ENCODE measurements around the gene SELENOV. TPM values are rescaled to one million over a fixed set of nuclear protein-coding genes. Genes with fewer than 3 reads are reported as not detected.

Gene SELENOV
- total and polyA plus RNA-seq, 2 donors (not counting 1 experiment from before 2014, with no cell fraction given) = not detected

GRCh38 chr19:39550197-39550596, 35.3 kb downstream of the SELENOV start:
- Histone ChIP-seq H3K79me2 (ENCODE audit: control insufficient read depth, insufficient read depth, low read length) (no peaks in the 10 kb centered on the region), H3K27ac (ENCODE audit: insufficient read depth, low read length) (no peak overlapping the region), H2AFZ (ENCODE audit: low read length) (no peak overlapping the region), H3K27me3 (ENCODE audit: control insufficient read depth, insufficient read depth, low read length) (peaks cover 6% of the 10 kb centered on the region), H3K9me3 (ENCODE audit: control insufficient read depth, insufficient read depth, low read depth, low read length) (no peaks in the 10 kb centered on the region), H3K4me3 (replicated peaks in 1 of 4; ENCODE audit: control extremely low read depth in 1 of 4, insufficient read depth in 1 of 4, low read depth in 3 of 4, low read length in 4 of 4) (no peak overlapping the region), H3K4me1 (ENCODE audit: control insufficient read depth, extremely low read depth, insufficient read depth, low read length) (no peaks in the 10 kb centered on the region), H3K36me3 (ENCODE audit: control insufficient read depth, insufficient read depth, low read length) (no peaks in the 10 kb centered on the region), H3K9ac (ENCODE audit: insufficient read depth, low read length) (no peak overlapping the region), H4K20me1 (ENCODE audit: control insufficient read depth, extremely low read depth, insufficient read depth, low read length) (no peaks in the 10 kb centered on the region), H3K4me2 (ENCODE audit: extremely low read depth, insufficient read depth, low read length) (no peak overlapping the region)
- TF ChIP-seq, protein P1, sequence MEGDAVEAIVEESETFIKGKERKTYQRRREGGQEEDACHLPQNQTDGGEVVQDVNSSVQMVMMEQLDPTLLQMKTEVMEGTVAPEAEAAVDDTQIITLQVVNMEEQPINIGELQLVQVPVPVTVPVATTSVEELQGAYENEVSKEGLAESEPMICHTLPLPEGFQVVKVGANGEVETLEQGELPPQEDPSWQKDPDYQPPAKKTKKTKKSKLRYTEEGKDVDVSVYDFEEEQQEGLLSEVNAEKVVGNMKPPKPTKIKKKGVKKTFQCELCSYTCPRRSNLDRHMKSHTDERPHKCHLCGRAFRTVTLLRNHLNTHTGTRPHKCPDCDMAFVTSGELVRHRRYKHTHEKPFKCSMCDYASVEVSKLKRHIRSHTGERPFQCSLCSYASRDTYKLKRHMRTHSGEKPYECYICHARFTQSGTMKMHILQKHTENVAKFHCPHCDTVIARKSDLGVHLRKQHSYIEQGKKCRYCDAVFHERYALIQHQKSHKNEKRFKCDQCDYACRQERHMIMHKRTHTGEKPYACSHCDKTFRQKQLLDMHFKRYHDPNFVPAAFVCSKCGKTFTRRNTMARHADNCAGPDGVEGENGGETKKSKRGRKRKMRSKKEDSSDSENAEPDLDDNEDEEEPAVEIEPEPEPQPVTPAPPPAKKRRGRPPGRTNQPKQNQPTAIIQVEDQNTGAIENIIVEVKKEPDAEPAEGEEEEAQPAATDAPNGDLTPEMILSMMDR (conservative IDR thresholded peaks at IDR 0.05 in 1 of 2, IDR thresholded peaks at IDR 0.05 in 1 of 2; ENCODE audit: low read depth in 1 of 2, low read length in 2 of 2) = no peak
- TF ChIP-seq EZH2 (IDR thresholded peaks at IDR 0.05; ENCODE audit: low read length, missing control alignments) = no peak
- DNase-seq (ENCODE audit: low read depth in 2 of 2) = no peak

GRCh38 chr19:39553082-39553652, 38.2 kb downstream of the SELENOV start:
- no peaks in the 10 kb centered on the region for H3K27me3 ChIP-seq (ENCODE audit: control insufficient read depth, insufficient read depth, low read length)
- H3K9ac ChIP-seq (ENCODE audit: insufficient read depth, low read length) = no peak overlapping the region
- no peaks in the 10 kb centered on the region for H3K9me3 ChIP-seq (ENCODE audit: control insufficient read depth, insufficient read depth, low read depth, low read length)
- DNase-seq (ENCODE audit: low read depth in 2 of 2) = no peak
- no peak for TF ChIP-seq EZH2 (IDR thresholded peaks at IDR 0.05; ENCODE audit: low read length, missing control alignments)
- TF ChIP-seq, protein P1 (conservative IDR thresholded peaks at IDR 0.05 in 1 of 2, IDR thresholded peaks at IDR 0.05 in 1 of 2; ENCODE audit: low read depth in 1 of 2, low read length in 2 of 2) = no peak
- H2AFZ ChIP-seq (ENCODE audit: low read length) = no peak overlapping the region
- no peaks in the 10 kb centered on the region for H3K36me3 ChIP-seq (ENCODE audit: control insufficient read depth, insufficient read depth, low read length)
- no peaks in the 10 kb centered on the region for H3K79me2 ChIP-seq (ENCODE audit: control insufficient read depth, insufficient read depth, low read length)
- H3K4me1 ChIP-seq (ENCODE audit: control insufficient read depth, extremely low read depth, insufficient read depth, low read length) = no peaks in the 10 kb centered on the region
- no peak overlapping the region for H3K27ac ChIP-seq (ENCODE audit: insufficient read depth, low read length)
- no peak overlapping the region for H3K4me2 ChIP-seq (ENCODE audit: extremely low read depth, insufficient read depth, low read length)
- H3K4me3 ChIP-seq (replicated peaks in 1 of 4; ENCODE audit: control extremely low read depth in 1 of 4, insufficient read depth in 1 of 4, low read depth in 3 of 4, low read length in 4 of 4) = no peak overlapping the region
- no peaks in the 10 kb centered on the region for H4K20me1 ChIP-seq (ENCODE audit: control insufficient read depth, extremely low read depth, insufficient read depth, low read length)

DNA sequence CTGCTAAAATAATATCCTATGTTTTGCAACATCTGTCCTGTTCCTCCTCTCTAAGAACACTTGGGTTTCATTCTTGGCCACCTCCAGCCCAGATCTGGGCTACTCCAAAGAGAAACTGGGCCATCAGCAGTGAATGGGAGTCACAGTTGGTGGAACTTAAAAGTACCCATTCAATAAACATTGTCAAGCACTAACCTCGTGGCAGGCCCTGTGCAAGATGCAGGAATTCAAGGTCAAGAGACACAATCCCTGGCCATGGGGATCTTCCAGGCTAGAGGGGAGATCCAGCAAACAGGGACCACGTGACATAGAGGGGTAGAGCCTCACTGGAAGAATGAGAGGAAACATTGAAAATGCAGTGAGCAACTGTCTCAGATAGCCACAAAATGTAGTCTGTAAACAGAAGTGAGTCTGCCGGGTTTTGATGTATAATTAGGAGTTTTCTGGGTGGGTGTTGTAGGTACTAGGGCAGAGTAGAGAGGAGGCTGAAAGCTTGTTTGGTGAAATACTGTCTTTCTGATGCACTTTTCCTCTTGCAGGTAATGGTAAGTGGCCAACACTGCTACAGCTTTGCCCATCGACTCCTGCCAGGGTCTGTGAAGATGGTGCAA, 39.9 kb downstream of the SELENOV start:
- Histone ChIP-seq H3K4me3 (replicated peaks in 1 of 4; ENCODE audit: control extremely low read depth in 1 of 4, insufficient read depth in 1 of 4, low read depth in 3 of 4, low read length in 4 of 4) (no peak overlapping the region), H3K27ac (ENCODE audit: insufficient read depth, low read length) (no peak overlapping the region), H3K9me3 (ENCODE audit: control insufficient read depth, insufficient read depth, low read depth, low read length) (no peaks in the 10 kb centered on the region), H4K20me1 (ENCODE audit: control insufficient read depth, extremely low read depth, insufficient read depth, low read length) (no peaks in the 10 kb centered on the region), H3K4me1 (ENCODE audit: control insufficient read depth, extremely low read depth, insufficient read depth, low read length) (no peaks in the 10 kb centered on the region), H3K36me3 (ENCODE audit: control insufficient read depth, insufficient read depth, low read length) (no peaks in the 10 kb centered on the region), H3K9ac (ENCODE audit: insufficient read depth, low read length) (no peak overlapping the region), H3K27me3 (ENCODE audit: control insufficient read depth, insufficient read depth, low read length) (peaks cover 4% of the 10 kb centered on the region), H3K4me2 (ENCODE audit: extremely low read depth, insufficient read depth, low read length) (no peak overlapping the region), H3K79me2 (ENCODE audit: control insufficient read depth, insufficient read depth, low read length) (no peaks in the 10 kb centered on the region), H2AFZ (ENCODE audit: low read length) (no peak overlapping the region)
- DNase-seq (ENCODE audit: low read depth in 2 of 2) = no peak
- TF ChIP-seq, protein P1 (conservative IDR thresholded peaks at IDR 0.05 in 1 of 2, IDR thresholded peaks at IDR 0.05 in 1 of 2; ENCODE audit: low read depth in 1 of 2, low read length in 2 of 2) = no peak
- TF ChIP-seq EZH2 (IDR thresholded peaks at IDR 0.05; ENCODE audit: low read length, missing control alignments) = no peak

All from fibroblast of lung (primary cell).